Measurements from ENCODE around the gene STMND1.

STMND1 gene

DNA sequence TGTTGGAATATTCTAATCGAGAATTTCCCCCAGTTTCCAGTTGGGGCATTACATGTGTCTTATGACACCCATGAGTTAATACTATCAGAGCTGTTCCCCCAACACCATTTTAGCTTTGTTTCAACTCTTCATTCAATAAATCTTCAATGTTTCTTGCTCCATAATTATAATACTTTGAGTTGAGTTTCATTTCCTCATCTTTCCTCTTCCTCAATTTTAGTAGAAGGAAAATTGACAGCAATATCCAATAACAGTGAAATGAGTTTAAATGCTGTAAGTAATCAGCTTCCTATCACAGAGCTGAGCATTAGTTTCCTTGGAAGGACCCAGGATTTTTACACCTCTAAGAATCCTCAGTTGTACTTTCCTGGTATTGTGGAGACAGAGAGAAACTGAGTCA lies 1.0 kb upstream of the STMND1 start:
- in situ Hi-C loops (cut with HindIII; ENCODE audit: low pct_ligation_motif_present, low sequenced_read_pairs) = no loop called here
- Histone ChIP-seq H3K27me3 (replicated peaks) (peaks cover 6% of the 10 kb centered on the region), H3K27ac (no peak overlapping the region), H3K4me3 (ENCODE audit: low read depth, low read length) (no peak overlapping the region), H3K36me3 (replicated peaks) (no peaks in the 10 kb centered on the region)
- no peak for DNase-seq
- no peak for TF ChIP-seq CTCF (IDR thresholded peaks at IDR 0.05; ENCODE audit: low read depth, low read length, missing control alignments)

GRCh38 chr6:17102258-17102870 lies 514 bp downstream of the STMND1 start:
- no peak for DNase-seq
- no peak for TF ChIP-seq CTCF (IDR thresholded peaks at IDR 0.05; ENCODE audit: low read depth, low read length, missing control alignments)
- Histone ChIP-seq H3K36me3 (replicated peaks) (no peaks in the 10 kb centered on the region), H3K27me3 (replicated peaks) (peaks cover 6% of the 10 kb centered on the region), H3K4me3 (ENCODE audit: low read depth, low read length) (peak overlapping the region; percentile 47), H3K27ac (no peak overlapping the region)
- in situ Hi-C loops (cut with HindIII; ENCODE audit: low pct_ligation_motif_present, low sequenced_read_pairs) = no loop called here

DNA sequence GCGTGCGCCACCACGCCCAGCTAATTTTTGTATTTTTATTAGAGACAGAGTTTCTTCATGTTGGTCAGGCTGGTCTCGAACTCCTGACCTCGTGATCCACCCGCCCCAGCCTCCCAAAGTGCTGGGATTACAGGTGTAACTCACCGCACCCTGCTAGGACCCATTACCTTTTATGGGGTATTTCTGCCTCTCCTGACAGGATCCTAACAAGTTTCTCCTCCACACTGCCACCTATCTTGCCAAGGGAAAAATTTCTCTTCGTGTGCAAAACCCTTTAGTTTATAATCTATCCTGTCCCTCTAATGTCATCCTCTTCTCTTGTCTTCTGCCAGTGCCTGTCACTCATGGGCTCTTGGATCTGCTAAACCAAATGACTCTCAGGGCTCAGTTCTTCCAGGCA lies 1.9 kb downstream of the STMND1 start:
- Histone ChIP-seq H3K4me3 (ENCODE audit: low read depth, low read length) (no peak overlapping the region), H3K27ac (no peak overlapping the region), H3K36me3 (replicated peaks) (no peaks in the 10 kb centered on the region), H3K27me3 (replicated peaks) (peaks cover 6% of the 10 kb centered on the region)
- in situ Hi-C loops (cut with HindIII; ENCODE audit: low pct_ligation_motif_present, low sequenced_read_pairs) = no loop called here
- DNase-seq = no peak
- TF ChIP-seq CTCF (IDR thresholded peaks at IDR 0.05; ENCODE audit: low read depth, low read length, missing control alignments) = peak; percentile 42

- H3K27me3 ChIP-seq (replicated peaks) = no peaks in the 10 kb centered on the region
- H3K4me3 ChIP-seq (ENCODE audit: low read depth, low read length) = no peak overlapping the region
- no peak overlapping the region for H3K27ac ChIP-seq
- no peak for DNase-seq
- in situ Hi-C loops (cut with HindIII; ENCODE audit: low pct_ligation_motif_present, low sequenced_read_pairs) = no loop called here
- no peak for TF ChIP-seq CTCF (IDR thresholded peaks at IDR 0.05; ENCODE audit: low read depth, low read length, missing control alignments)
- H3K36me3 ChIP-seq (replicated peaks) = no peaks in the 10 kb centered on the region
Measured at GRCh38 chr6:17107863-17108262, 6.0 kb downstream of the STMND1 start.

DNA sequence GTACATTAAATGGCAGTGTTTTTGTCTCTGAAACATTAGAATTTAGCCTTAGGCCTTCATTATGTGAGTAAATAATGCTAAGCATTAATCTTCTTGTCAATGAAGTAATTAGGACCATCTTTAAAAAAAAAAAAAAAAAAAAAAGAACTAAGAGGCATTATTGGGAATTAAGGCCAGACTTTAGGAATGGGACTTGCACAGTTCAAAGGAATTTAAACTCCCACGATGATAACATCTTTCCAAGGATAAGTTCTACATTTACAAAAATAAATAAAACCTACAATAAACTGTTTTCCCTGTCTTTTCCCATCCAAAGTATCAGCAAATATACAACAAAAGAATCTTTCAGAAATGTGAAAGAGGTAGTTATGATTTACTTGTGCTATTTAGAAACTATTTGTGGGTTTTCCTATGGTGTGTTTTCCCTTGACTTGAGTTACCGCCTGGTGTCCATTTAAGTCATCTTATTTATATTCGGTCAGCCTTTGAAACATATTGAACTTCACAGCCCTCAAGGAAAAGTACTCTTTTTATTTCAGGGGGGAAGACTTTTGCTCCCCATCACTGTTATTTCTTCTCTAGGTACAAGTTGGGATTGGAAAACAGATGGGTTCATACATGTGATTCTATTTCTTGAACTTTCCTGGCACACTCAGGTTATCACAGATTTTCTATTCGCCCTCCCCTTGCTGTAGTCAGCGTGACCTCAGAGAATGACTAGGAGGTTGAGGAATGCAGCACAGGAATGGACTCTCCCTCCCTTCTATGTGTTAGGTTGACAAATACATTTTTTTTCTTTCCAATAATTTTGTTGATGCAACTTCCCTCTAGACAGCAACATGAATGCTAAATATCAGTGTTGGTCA lies 13.6 kb downstream of the STMND1 start:
- DNase-seq = peak; percentile 87
- in situ Hi-C loops (cut with HindIII; ENCODE audit: low pct_ligation_motif_present, low sequenced_read_pairs) = no loop called here

More for the DNA sequence above, 13.6 kb downstream of the STMND1 start:
- H3K4me3 ChIP-seq (ENCODE audit: low read depth, low read length) = no peak overlapping the region
- H3K36me3 ChIP-seq (replicated peaks) = no peaks in the 10 kb centered on the region
- H3K27me3 ChIP-seq (replicated peaks) = no peaks in the 10 kb centered on the region
- TF ChIP-seq CTCF (IDR thresholded peaks at IDR 0.05; ENCODE audit: low read depth, low read length, missing control alignments) = no peak
- H3K27ac ChIP-seq = no peak overlapping the region

Measured in brain microvascular endothelial cell (primary cell).